GM12878 (cell line): ENCODE results near the gene MYBPHL.

Source experiments
- ATF2 ChIP-seq: IDR thresholded peaks from 2 replicates; pipeline ENCODE4 v1.6.1; 2012; ENCODE audit warnings: low read length, inconsistent platforms
- CEBPB ChIP-seq, 2 experiments: fragments of 150-350 bp in 1 of 2; IDR thresholded peaks; 2 replicates each; pipeline ENCODE4 v1.6.1; 2012 to 2014; ENCODE audit warnings: low read depth in 2 of 2, low read length in 2 of 2, borderline replicate concordance in 1 of 2, inconsistent platforms in 1 of 2
- CTCF ChIP-seq, 3 experiments: IDR thresholded peaks in 2 of 3; conservative IDR thresholded peaks in 1 of 3; 2 replicates each; pipeline ENCODE4 v1.5.1; 2011; ENCODE audit warnings: low read depth in 3 of 3, low read length in 3 of 3, mild to moderate bottlenecking in 3 of 3, control low read depth in 2 of 3, moderate library complexity in 2 of 3, inconsistent platforms in 1 of 3, mixed read lengths in 1 of 3; ENCODE audit not compliant: control insufficient read depth in 2 of 3, insufficient read depth in 1 of 3; ENCODE audit errors: extremely low read depth in 1 of 3
- DPF2 ChIP-seq: fragments of 450-650 bp; IDR thresholded peaks from 2 replicates; pipeline ENCODE4 v1.6.1; 2017; ENCODE audit warnings: mild to moderate bottlenecking
- EZH2 ChIP-seq: IDR thresholded peaks from 2 replicates; pipeline ENCODE4 v1.6.1; 2012; ENCODE audit warnings: low read depth, mild to moderate bottlenecking, control low read depth, inconsistent platforms, low read length, borderline replicate concordance; ENCODE audit not compliant: control insufficient read depth
- NFIC ChIP-seq: IDR thresholded peaks from 2 replicates; pipeline ENCODE4 v1.6.1; 2012; ENCODE audit warnings: low read depth, mild to moderate bottlenecking, inconsistent platforms, low read length, moderate library complexity
- PKNOX1 ChIP-seq: fragments of 450-650 bp; IDR thresholded peaks from 2 replicates; pipeline ENCODE4 v1.6.1; 2016; ENCODE audit warnings: mild to moderate bottlenecking
- POLR2A ChIP-seq: IDR thresholded peaks from 2 replicates; pipeline ENCODE4 v1.6.1; 2011; ENCODE audit warnings: low read depth, mild to moderate bottlenecking, low read length
- RELA ChIP-seq: fragments of 450-650 bp; IDR thresholded peaks from 2 replicates; pipeline ENCODE4 v1.8.0; 2014; ENCODE audit warnings: borderline replicate concordance; ENCODE audit not compliant: partially characterized antibody
- RFX5 ChIP-seq: IDR thresholded peaks from 2 replicates; pipeline ENCODE4 v1.6.1; 2011; ENCODE audit warnings: low read depth, low read length, improper control_type of control experiment
- TBL1XR1 ChIP-seq: IDR thresholded peaks from 2 replicates; pipeline ENCODE4 v1.6.1; 2012; ENCODE audit warnings: low read depth, low read length, improper control_type of control experiment
- ZBED1 ChIP-seq: IDR thresholded peaks from 2 replicates; pipeline ENCODE4 v1.6.1; 2016; ENCODE audit warnings: borderline replicate concordance

GRCh38 chr1:109251277-109252166, 55.3 kb downstream of the MYBPHL start:
- TF ChIP-seq CTCF (IDR thresholded peaks at IDR 0.05 in 2 of 3, conservative IDR thresholded peaks at IDR 0.05 in 1 of 3; ENCODE audit: control insufficient read depth in 2 of 3, extremely low read depth in 1 of 3, insufficient read depth in 1 of 3, low read depth in 3 of 3, low read length in 3 of 3) (no peak), ZBED1 (no peak), ATF2 (no peak), CEBPB (IDR thresholded peaks at IDR 0.05; ENCODE audit: borderline replicate concordance in 1 of 2, low read depth in 2 of 2, low read length in 2 of 2) (no peak), RELA (no peak), POLR2A (no peak), PKNOX1 (no peak), EZH2 (no peak), TBL1XR1 (no peak), RFX5 (no peak), NFIC (no peak), DPF2 (no peak)
